DND-41 (cell line): Measurements from ENCODE around the gene FLRT3.

Experiments used
- CTCF ChIP-seq: IDR thresholded peaks from 2 replicates; pipeline ENCODE4 v1.5.1; 2012; ENCODE audit warnings: borderline replicate concordance, low read length, moderate library complexity, mild to moderate bottlenecking; ENCODE audit not compliant: poor library complexity, severe bottlenecking; ENCODE audit errors: extremely low read depth
- EZH2 ChIP-seq: IDR thresholded peaks from 3 replicates; pipeline ENCODE4 v1.6.1; 2012; ENCODE audit warnings: borderline replicate concordance, low read depth, mild to moderate bottlenecking, moderate library complexity, low read length, inconsistent platforms; ENCODE audit not compliant: severe bottlenecking

DNA sequence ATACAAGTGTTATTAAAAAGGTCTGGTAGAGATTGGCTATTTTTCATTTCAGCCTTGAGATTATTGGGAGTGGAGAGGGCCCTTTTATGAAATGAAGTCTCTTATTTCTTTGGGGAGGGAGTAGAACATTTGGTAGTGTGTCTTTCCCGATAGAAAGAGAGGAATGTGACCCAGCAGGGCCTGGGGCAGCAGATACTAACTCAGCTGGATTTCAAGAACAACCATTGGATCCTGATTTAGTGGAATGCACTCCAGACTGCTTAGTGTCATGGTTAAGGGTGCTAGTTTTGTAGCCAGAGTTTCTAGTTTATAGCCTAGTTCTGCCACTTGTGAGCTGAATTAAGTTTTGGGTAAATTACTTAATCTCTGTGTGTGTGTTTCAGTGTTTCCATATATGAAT, 18.4 kb upstream of the FLRT3 start:
- TF ChIP-seq CTCF (no peak), EZH2 (no peak)
